Cardiac septum (tissue), 1 donor: Measurements from ENCODE around the gene NELFA. TPM values are rescaled to one million over a fixed set of nuclear protein-coding genes. Genes with fewer than 3 reads are reported as not detected.

Source experiments
- DNase-seq: peaks from one replicate; pipeline ENCODE4 v3.0.0-alpha.2; 2020; ENCODE audit warnings: low spot score
- intact Hi-C: fragments of 100-400 bp; cut with DNase I; formaldehyde crosslinking; loops from one replicate; pipeline ENCODE4 v1.14.0; 2022
- microRNA-seq: library from miRNA; unstranded; fragments of <30 nt; microRNA quantifications from one replicate; pipeline ENCODE4 v1.2.0, GENCODE V29; 2020
- total RNA-seq: library from RNA; stranded (reverse); fragmentation: NEBNext Ultra II Directional; extraction: Animal tissue kit (Norgen Biotek cat#: 25700); gene quantifications from one replicate; pipeline ENCODE4 v1.2.1, GENCODE V29; 2021
- donor health status: DM: no; HTN: no; CAD: no.

Gene NELFA
- total RNA-seq, 1 donor from 2014 or later: 14.7 TPM

GRCh38 chr4:1948892-1949436 lies 59.8 kb downstream of the NELFA start:
- no peak for DNase-seq
- intact Hi-C loops: no loop called here

- intact Hi-C loops: no loop called here
- DNase-seq: no peak
These were observed 60.5 kb downstream of the NELFA start for GRCh38 chr4:1948232-1948631.

GRCh38 chr4:1945912-1946311 lies 62.9 kb downstream of the NELFA start:
- intact Hi-C loops: no loop called here
- DNase-seq: no peak

- intact Hi-C loops: no loop called here
- DNase-seq: no peak
These were observed 63.5 kb downstream of the NELFA start for GRCh38 chr4:1945124-1945895.

- intact Hi-C loops: no loop called here
- DNase-seq: no peak
These were observed 64.8 kb downstream of the NELFA start for GRCh38 chr4:1943928-1944327.

- DNase-seq: no peak
- intact Hi-C loops: no loop called here
These were observed 68.2 kb downstream of the NELFA start for GRCh38 chr4:1940566-1940965.

- DNase-seq: no peak
- intact Hi-C loops: no loop called here
These were observed 68.9 kb downstream of the NELFA start for GRCh38 chr4:1939664-1940509.

GRCh38 chr4:1938027-1938426 lies 70.7 kb downstream of the NELFA start:
- DNase-seq: no peak
- intact Hi-C loops: no loop called here

- intact Hi-C loops: no loop called here
- no peak for DNase-seq
These were observed 71.2 kb downstream of the NELFA start for GRCh38 chr4:1937550-1937949.

GRCh38 chr4:1933700-1934099 lies 75.1 kb downstream of the NELFA start:
- intact Hi-C loops: no loop called here
- no peak for DNase-seq

GRCh38 chr4:1932736-1933135 lies 76.0 kb downstream of the NELFA start:
- intact Hi-C loops: no loop called here
- DNase-seq: no peak

Small RNAs within 50 kb of the gene (microRNA-seq; reads per million reads assigned to microRNA genes)
- gene MIR943: not detected

Other genes starting within 250 kb of the NELFA start
- gene FGFR3, start 215.7 kb downstream of the NELFA start, total RNA-seq: 4.7 TPM
- 37.8 TPM for gene LETM1, start 152.8 kb downstream of the NELFA start, total RNA-seq
- gene NSD2, start 137.6 kb downstream of the NELFA start, total RNA-seq: 60.4 TPM
- 1.1 TPM for gene NAT8L, start 50.4 kb upstream of the NELFA start, total RNA-seq
- 5.6 TPM for gene HAUS3, start 233.1 kb upstream of the NELFA start, total RNA-seq
- 2.3 TPM for gene POLN, start 233.1 kb upstream of the NELFA start, total RNA-seq